HepG2 (cell line): ENCODE results near the gene ELN.

ENCODE experiments used
- ARNT2 ChIP-seq: sonication (generic); formaldehyde crosslinking; IDR thresholded peaks from 2 replicates; pipeline ENCODE4 v1.8.0; 2022; ENCODE audit warnings: mild to moderate bottlenecking, low read depth, missing genetic modification reagents, moderate library complexity
- BRF2 ChIP-seq: sonication (generic); formaldehyde crosslinking; IDR thresholded peaks from 2 replicates; pipeline ENCODE4 v1.8.1; 2022; ENCODE audit warnings: mild to moderate bottlenecking, missing genetic modification reagents
- CEBPB ChIP-seq: IDR thresholded peaks from 2 replicates; pipeline ENCODE4 v1.6.1; 2011; ENCODE audit warnings: low read depth, low read length, improper control_type of control experiment, borderline replicate concordance
- CREB1 ChIP-seq, 2 experiments: fragments of 450-650 bp in 1 of 2; IDR thresholded peaks; 2 replicates each; pipeline ENCODE4 v1.6.1; 2016 to 2017; ENCODE audit warnings: control low read depth in 1 of 2, mild to moderate bottlenecking in 1 of 2, missing compliant biosample characterization in 1 of 2, missing genetic modification characterization in 1 of 2
- MAFK ChIP-seq, 2 experiments: IDR thresholded peaks in 1 of 2; conservative IDR thresholded peaks in 1 of 2; 2 replicates each; pipeline ENCODE4 v1.6.1; 2011; ENCODE audit warnings: improper control_type of control experiment in 2 of 2, low read length in 2 of 2

- no peak for TF ChIP-seq ARNT2 (CRISPR knock-in tag)
- no peak for TF ChIP-seq MAFK (conservative IDR thresholded peaks at IDR 0.05 in 1 of 2, IDR thresholded peaks at IDR 0.05 in 1 of 2; ENCODE audit: low read length in 2 of 2)
- no peak for TF ChIP-seq CEBPB
- TF ChIP-seq CREB1 (IDR thresholded peaks at IDR 0.05) = no peak
- TF ChIP-seq CREB1 (CRISPR knock-in tag; IDR thresholded peaks at IDR 0.05) = no peak
- TF ChIP-seq BRF2 (CRISPR knock-in tag) = no peak
These were observed 2.0 kb downstream of the ELN start for GRCh38 chr7:74029991-74030415.
